Panc1 (cell line): ENCODE measurements around the gene KATNA1.

Experiments used
- TF ChIP-seq, protein P1 (sequence below), 2 experiments: IDR thresholded peaks; 2 replicates each; pipeline ENCODE4 v1.6.1; 2011 to 2012; ENCODE audit warnings: low read depth in 2 of 2, control low read depth in 1 of 2, low read length in 1 of 2, mild to moderate bottlenecking in 1 of 2, moderate library complexity in 1 of 2; ENCODE audit not compliant: insufficient read depth in 1 of 2
- TF ChIP-seq, protein P2 (sequence below): fragments of 450-650 bp; IDR thresholded peaks from 2 replicates; pipeline ENCODE4 v1.5.1; 2017; ENCODE audit warnings: mild to moderate bottlenecking

DNA sequence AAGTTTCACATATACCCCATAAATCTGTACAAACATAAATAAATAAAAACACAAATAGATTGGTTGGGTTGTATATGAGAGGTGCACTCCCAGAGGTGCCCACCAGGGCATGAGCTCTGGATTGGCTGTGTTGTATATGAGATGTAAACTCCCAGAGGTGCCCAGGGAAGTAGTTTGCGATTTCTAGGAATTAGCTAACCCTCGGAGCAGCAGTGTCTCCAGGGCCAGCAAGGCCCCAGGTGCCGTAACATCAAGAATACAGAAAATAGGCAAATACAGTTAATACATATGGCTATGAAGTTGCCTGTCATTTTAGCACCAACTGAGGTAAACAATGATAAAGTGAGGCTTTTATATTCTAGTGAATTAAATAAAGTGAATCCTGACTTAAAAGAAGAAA, 87.8 kb downstream of the KATNA1 start:
- TF ChIP-seq, protein P1, sequence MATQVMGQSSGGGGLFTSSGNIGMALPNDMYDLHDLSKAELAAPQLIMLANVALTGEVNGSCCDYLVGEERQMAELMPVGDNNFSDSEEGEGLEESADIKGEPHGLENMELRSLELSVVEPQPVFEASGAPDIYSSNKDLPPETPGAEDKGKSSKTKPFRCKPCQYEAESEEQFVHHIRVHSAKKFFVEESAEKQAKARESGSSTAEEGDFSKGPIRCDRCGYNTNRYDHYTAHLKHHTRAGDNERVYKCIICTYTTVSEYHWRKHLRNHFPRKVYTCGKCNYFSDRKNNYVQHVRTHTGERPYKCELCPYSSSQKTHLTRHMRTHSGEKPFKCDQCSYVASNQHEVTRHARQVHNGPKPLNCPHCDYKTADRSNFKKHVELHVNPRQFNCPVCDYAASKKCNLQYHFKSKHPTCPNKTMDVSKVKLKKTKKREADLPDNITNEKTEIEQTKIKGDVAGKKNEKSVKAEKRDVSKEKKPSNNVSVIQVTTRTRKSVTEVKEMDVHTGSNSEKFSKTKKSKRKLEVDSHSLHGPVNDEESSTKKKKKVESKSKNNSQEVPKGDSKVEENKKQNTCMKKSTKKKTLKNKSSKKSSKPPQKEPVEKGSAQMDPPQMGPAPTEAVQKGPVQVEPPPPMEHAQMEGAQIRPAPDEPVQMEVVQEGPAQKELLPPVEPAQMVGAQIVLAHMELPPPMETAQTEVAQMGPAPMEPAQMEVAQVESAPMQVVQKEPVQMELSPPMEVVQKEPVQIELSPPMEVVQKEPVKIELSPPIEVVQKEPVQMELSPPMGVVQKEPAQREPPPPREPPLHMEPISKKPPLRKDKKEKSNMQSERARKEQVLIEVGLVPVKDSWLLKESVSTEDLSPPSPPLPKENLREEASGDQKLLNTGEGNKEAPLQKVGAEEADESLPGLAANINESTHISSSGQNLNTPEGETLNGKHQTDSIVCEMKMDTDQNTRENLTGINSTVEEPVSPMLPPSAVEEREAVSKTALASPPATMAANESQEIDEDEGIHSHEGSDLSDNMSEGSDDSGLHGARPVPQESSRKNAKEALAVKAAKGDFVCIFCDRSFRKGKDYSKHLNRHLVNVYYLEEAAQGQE (IDR thresholded peaks at IDR 0.05; ENCODE audit: insufficient read depth in 1 of 2, low read depth in 2 of 2, low read length in 1 of 2): no peak
- TF ChIP-seq, protein P2, sequence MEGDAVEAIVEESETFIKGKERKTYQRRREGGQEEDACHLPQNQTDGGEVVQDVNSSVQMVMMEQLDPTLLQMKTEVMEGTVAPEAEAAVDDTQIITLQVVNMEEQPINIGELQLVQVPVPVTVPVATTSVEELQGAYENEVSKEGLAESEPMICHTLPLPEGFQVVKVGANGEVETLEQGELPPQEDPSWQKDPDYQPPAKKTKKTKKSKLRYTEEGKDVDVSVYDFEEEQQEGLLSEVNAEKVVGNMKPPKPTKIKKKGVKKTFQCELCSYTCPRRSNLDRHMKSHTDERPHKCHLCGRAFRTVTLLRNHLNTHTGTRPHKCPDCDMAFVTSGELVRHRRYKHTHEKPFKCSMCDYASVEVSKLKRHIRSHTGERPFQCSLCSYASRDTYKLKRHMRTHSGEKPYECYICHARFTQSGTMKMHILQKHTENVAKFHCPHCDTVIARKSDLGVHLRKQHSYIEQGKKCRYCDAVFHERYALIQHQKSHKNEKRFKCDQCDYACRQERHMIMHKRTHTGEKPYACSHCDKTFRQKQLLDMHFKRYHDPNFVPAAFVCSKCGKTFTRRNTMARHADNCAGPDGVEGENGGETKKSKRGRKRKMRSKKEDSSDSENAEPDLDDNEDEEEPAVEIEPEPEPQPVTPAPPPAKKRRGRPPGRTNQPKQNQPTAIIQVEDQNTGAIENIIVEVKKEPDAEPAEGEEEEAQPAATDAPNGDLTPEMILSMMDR: peak; percentile 69
